ENCODE data around the gene GRN. TPM values are rescaled to one million over a fixed set of nuclear protein-coding genes. Genes with fewer than 3 reads are reported as not detected.
"Not testable (repeated sequence)": the region's sequence is repeated elsewhere in the genome, so short reads cannot be mapped to it uniquely, and the experiment has no call there.

GRN gene
- total RNA-seq, 1 donor from 2014 or later, result 37.8 TPM

GRCh38 chr17:44389281-44389680, 44.2 kb downstream of the GRN start, which contains the start of gene ITGA2B:
Gene ITGA2B, minus strand, starts transcription at chr17:44389649. Its CDS starts 176 bp downstream, at chr17:44389473.
- H3K27ac Mint-ChIP-seq, result no peak within 1 kb of the TSS
- intact Hi-C loops (cut with micrococcal nuclease), result no loop called here
- DNase-seq (ENCODE audit: low spot score), result no peak

DNA sequence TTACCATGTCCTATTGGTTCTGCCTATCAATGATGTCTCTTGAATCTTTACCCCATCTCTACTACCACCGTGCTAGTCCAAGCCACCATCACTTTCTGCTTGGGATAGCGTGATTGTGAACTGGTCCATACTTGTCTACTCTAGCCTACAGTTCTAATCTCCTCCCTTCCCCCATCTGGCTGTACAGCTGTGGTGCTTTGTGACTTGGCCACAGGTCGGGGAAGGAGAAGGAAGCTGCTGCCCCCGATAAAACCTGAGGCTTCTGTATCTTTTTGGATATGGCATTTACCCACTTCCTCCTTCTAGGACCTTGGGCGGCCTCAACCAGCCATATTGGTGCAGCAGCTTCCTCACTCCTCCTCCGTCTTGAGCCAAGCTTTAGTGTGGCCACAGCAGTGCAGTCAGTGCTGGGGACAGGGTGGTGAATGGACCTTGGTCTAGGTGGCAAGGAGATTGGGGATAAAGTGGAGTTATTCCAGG, 44.7 kb downstream of the GRN start:
- no peak for DNase-seq (ENCODE audit: low spot score)
- intact Hi-C loops (cut with micrococcal nuclease), result no loop called here
- peaks cover 18% of the 10 kb centered on the region for H3K4me1 Mint-ChIP-seq (ENCODE audit: low read depth)
- H3K27me3 Mint-ChIP-seq (ENCODE audit: low read depth), result peaks cover 4% of the 10 kb centered on the region
- H3K36me3 Mint-ChIP-seq (ENCODE audit: low read depth), result no peaks in the 10 kb centered on the region
- no peak overlapping the region for H3K4me3 Mint-ChIP-seq (ENCODE audit: low read depth)
- no peaks in the 10 kb centered on the region for H3K9me3 Mint-ChIP-seq
- no peak overlapping the region for H3K27ac Mint-ChIP-seq

More at GRCh38 chr17:44389281-44389680, 44.2 kb downstream of the GRN start, which contains the start of gene ITGA2B:
- H3K36me3 Mint-ChIP-seq (ENCODE audit: low read depth), result no peaks in the 10 kb centered on the region
- peaks cover 7% of the 10 kb centered on the region for H3K27me3 Mint-ChIP-seq (ENCODE audit: low read depth)
- no peaks in the 10 kb centered on the region for H3K9me3 Mint-ChIP-seq
- H3K4me3 Mint-ChIP-seq (ENCODE audit: low read depth), result no peak within 1 kb of the TSS
- peaks cover 18% of the 10 kb centered on the region for H3K4me1 Mint-ChIP-seq (ENCODE audit: low read depth)

- intact Hi-C loops (cut with micrococcal nuclease), result no loop called here
- no peak for DNase-seq (ENCODE audit: low spot score)
- no peak overlapping the region for H3K27ac Mint-ChIP-seq
- H3K9me3 Mint-ChIP-seq, result no peaks in the 10 kb centered on the region
- H3K4me1 Mint-ChIP-seq (ENCODE audit: low read depth), result peaks cover 16% of the 10 kb centered on the region
- no peak overlapping the region for H3K4me3 Mint-ChIP-seq (ENCODE audit: low read depth)
- peaks cover 2% of the 10 kb centered on the region for H3K27me3 Mint-ChIP-seq (ENCODE audit: low read depth)
- H3K36me3 Mint-ChIP-seq (ENCODE audit: low read depth), result no peaks in the 10 kb centered on the region
Measured at GRCh38 chr17:44390250-44390870, 45.3 kb downstream of the GRN start.

DNA sequence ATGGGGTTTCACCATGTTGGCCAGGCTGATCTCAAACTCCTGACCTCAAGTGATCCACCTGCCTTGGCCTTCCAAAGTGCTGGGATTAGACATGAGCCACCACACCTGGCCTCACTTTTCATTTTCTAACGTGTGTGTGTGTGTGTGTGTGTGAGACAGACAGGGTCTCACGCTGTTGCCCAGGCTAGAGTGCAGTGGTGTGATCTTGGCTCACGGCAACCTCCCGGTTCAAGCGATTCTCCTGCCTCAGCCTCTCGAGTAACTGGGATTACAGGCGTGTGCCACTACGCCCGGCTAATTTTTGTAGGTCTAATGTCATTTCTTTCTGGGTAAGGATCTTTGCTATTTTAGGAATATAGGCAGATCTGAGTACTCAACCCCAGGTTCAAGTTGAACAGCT, 49.0 kb downstream of the GRN start:
- H3K27me3 Mint-ChIP-seq (ENCODE audit: low read depth); H3K9me3 Mint-ChIP-seq; H3K4me3 Mint-ChIP-seq (ENCODE audit: low read depth); DNase-seq (ENCODE audit: low spot score); intact Hi-C loops (cut with micrococcal nuclease); H3K27ac Mint-ChIP-seq: not testable (repeated sequence)
- Mint-ChIP-seq H3K36me3 (ENCODE audit: low read depth) (peaks cover 27% of the 10 kb centered on the region), H3K4me1 (ENCODE audit: low read depth) (peaks cover 14% of the 10 kb centered on the region)

DNA sequence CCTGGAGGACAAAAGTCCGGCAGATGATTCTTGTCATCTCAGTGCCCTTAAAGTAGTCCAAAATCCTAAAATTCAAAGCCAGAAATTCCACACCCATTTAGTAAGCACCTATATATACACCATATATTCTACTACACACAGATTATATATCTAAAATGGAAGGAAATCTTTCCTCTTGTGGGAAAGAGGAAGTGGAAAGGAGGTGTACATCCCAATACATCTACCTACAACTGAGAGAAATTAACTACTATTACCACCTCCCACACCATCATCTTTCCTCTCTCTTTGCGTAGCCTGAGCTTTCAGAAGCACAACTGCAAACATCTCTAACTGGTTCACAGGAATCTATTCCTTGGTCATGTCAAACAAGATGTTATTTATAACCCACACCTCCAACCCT, 49.7 kb downstream of the GRN start:
- H3K4me1 Mint-ChIP-seq (ENCODE audit: low read depth), result peaks cover 9% of the 10 kb centered on the region

DNA sequence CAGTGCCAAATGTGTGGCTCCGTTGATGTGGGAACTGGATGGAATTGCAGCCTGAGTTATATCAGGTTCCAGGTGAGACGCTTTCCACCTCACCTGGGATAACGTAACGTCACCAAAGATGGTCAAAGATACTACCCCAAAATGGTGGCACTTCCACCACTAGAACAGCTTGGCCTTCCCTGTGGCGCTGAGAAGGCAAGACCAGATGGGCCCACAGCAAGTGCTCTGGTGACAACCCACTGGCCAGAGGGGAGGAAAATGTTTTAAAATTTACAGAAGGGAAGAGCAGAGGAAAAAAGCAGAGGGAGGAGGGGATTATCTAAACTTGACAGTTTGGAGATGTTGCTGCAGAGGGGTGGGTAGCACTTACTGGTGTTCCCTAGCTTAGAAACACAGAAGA, 51.8 kb downstream of the GRN start:
- intact Hi-C loops (cut with micrococcal nuclease), result no loop called here
- Mint-ChIP-seq H3K9me3 (no peaks in the 10 kb centered on the region), H3K4me1 (ENCODE audit: low read depth) (peaks cover 7% of the 10 kb centered on the region), H3K36me3 (ENCODE audit: low read depth) (peaks cover 48% of the 10 kb centered on the region), H3K27me3 (ENCODE audit: low read depth) (no peaks in the 10 kb centered on the region), H3K4me3 (ENCODE audit: low read depth) (no peak overlapping the region), H3K27ac (no peak overlapping the region)
- DNase-seq (ENCODE audit: low spot score), result no peak

More for the DNA sequence above, 49.7 kb downstream of the GRN start:
- Mint-ChIP-seq H3K27ac (no peak overlapping the region), H3K4me3 (ENCODE audit: low read depth) (no peak overlapping the region), H3K9me3 (no peaks in the 10 kb centered on the region), H3K36me3 (ENCODE audit: low read depth) (peaks cover 32% of the 10 kb centered on the region), H3K27me3 (ENCODE audit: low read depth) (no peaks in the 10 kb centered on the region)
- no peak for DNase-seq (ENCODE audit: low spot score)
- intact Hi-C loops (cut with micrococcal nuclease), result no loop called here

DNA sequence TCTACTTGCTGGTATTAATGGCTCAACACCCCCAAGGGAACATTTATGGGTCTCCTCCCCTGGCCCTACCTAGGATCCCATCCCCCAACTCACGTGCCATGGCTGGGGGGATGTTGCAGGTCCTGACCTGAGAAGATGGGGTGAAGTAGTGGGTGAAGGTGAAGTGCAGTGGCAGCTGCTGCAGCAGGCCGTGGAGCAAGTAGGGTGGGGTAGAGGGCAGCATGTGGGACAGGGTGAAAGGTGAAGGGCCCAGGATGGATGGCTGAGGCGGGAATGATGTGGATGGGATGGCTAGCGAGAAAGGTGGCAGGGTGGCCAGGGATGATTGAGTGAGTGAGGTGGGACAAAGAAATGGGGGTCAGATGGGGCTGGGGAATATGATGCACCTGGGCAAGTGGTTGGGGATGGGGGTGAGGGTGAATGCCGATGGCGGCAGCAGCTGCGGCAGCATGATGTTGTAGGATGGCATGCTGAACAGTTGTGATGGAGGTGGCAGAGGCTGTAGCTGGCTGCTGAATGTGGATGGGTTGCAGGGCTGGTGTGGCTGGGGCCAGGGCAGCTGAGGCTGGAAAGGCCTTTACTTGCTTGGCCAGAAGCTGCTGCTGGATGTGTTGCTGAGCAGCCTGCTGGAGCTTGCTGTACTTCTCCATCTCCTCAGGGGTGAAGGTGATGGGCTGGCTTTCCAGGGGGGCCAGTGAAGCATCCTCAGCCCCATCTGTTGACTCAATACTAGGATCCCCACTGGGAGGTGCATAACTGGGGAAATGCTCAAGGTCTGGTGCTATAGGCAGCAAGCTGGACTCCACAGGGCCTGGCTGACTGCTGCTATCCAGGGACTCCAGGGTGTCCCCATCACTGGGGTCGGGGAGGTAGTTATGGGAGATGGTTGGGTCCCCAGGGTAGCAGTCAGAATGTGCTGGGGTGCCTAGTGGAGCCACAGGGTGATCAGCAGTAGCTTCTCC, 52.7 kb downstream of the GRN start:
- peaks cover 13% of the 10 kb centered on the region for H3K4me1 Mint-ChIP-seq (ENCODE audit: low read depth)
- no peak overlapping the region for H3K27ac Mint-ChIP-seq
- no peaks in the 10 kb centered on the region for H3K27me3 Mint-ChIP-seq (ENCODE audit: low read depth)
- H3K36me3 Mint-ChIP-seq (ENCODE audit: low read depth), result peaks cover 53% of the 10 kb centered on the region
- no peak overlapping the region for H3K4me3 Mint-ChIP-seq (ENCODE audit: low read depth)
- no peaks in the 10 kb centered on the region for H3K9me3 Mint-ChIP-seq
- intact Hi-C loops (cut with micrococcal nuclease), result no loop called here
- no peak for DNase-seq (ENCODE audit: low spot score)

DNA sequence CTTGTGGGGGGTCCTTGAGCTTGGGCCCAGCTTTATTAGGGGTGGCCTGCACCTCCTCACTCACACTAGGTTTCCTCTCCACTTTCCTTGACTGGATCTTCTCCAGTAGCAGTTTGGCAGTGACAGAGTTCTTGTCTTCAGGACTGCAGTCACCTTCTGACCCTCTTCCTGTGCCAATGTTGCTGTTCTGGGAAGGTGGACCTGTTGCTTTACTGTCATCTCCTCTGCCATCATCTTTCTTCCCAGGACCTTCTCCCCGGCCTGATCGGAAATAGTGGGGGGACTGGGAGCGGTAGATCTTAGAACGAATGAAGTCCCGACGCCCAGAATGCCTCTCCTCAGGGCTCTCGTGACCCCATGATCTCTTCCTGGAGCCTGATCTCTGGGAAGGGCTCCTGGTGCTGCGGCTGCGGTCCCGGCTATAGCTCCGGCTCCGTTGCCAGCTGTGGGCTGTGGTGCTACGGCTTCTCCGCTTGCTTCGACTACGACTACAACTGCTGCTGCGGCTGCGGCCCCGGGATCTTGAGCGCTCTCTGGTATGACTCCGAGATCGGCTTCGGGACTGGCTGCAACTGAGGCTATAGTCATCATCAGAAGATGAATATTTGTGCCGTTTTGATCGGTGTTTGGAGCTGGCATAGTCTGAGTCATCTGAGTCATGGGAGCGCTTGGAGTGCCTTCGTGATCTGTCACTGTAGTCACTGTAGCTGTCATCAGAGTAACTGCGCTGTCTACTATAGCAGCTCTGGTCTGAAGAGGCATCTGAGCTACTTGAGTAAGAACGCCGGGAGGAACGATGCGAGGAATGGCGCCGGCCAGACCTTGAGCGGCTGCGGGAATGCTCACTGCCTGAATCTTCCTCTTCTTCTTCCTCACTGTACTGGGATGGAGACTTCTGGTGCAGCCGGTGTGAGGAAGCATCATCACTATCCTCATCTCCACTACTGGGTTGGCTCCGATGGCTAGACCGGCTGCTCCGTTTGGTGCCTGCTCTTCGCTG, 53.9 kb downstream of the GRN start:
- no peak for DNase-seq (ENCODE audit: low spot score)
- peaks cover 7% of the 10 kb centered on the region for H3K4me1 Mint-ChIP-seq (ENCODE audit: low read depth)
- H3K4me3 Mint-ChIP-seq (ENCODE audit: low read depth), result no peak overlapping the region
- peaks cover 55% of the 10 kb centered on the region for H3K36me3 Mint-ChIP-seq (ENCODE audit: low read depth)
- intact Hi-C loops (cut with micrococcal nuclease), result no loop called here
- H3K27ac Mint-ChIP-seq, result no peak overlapping the region
- H3K27me3 Mint-ChIP-seq (ENCODE audit: low read depth), result no peaks in the 10 kb centered on the region
- no peaks in the 10 kb centered on the region for H3K9me3 Mint-ChIP-seq

DNA sequence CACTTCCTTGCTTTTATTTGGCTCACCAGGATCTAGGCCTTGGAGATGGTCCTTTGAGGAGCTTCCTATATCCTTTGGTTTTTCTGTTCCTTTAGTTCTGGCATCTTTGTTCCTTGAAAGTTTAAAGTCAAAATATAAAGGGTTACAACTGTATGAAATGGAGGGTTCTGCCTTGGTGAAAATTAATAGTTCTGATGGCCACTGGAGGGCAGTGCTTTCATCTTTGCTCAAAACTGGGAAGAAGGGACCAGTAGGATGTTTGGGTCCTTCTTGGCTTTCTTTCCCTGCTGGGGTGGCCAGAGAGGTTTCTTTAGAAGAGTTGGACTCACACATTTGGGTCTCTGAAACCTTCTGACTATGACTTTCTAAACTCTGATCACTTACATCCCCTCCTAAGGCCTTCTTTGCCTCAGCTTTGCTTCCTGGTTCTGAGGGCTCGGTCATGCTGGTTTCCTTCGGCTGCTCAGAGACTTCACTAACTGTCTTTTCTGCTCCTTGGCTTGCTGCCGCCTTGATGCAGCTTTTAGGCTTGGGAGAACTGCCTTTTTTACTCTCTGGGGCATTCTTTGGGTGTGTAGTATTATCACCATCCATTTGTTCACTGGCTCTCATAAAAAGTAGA, 55.2 kb downstream of the GRN start:
- DNase-seq (ENCODE audit: low spot score), result no peak
- no peaks in the 10 kb centered on the region for H3K9me3 Mint-ChIP-seq

More for the DNA sequence above, 55.2 kb downstream of the GRN start:
- Mint-ChIP-seq H3K36me3 (ENCODE audit: low read depth) (peaks cover 58% of the 10 kb centered on the region), H3K27ac (no peak overlapping the region), H3K4me3 (ENCODE audit: low read depth) (no peak overlapping the region), H3K4me1 (ENCODE audit: low read depth) (peaks cover 10% of the 10 kb centered on the region), H3K27me3 (ENCODE audit: low read depth) (no peaks in the 10 kb centered on the region)
- intact Hi-C loops (cut with micrococcal nuclease), result loop anchor here (1.0 to 5.0 kb wide), 2 partner anchors 102 to 123 kb away; partner anchors contain the start of gene GPATCH8
